GM12801 (cell line): ENCODE measurements around the gene ZNF280B.

ENCODE experiments used
- TF ChIP-seq, protein P1 (sequence below): IDR thresholded peaks from one replicate; pipeline ENCODE4 v1.5.1; 2011; ENCODE audit warnings: control low read depth; ENCODE audit not compliant: insufficient read length; ENCODE audit errors: extremely low read depth

ZNF280B gene

DNA sequence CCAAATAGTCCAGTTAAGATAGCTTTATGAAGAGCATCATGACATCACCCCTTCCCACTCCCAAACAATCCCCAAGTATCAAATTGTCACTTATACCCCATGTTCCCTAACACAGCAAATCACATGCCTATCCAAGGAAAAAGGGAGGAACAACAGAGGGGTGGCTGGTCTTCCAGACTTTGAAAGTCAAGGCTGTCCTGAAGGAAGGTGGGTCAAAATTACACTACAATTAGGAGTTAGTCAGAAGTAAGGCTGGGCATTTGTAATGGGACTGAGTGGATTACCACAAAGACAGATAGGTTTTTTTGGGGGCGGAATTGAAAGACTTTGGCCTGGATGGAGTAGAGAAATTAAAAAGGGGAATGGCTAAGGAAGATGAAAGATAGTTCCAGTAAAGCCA is 44.6 kb upstream of the ZNF280B start:
- TF ChIP-seq, protein P1, sequence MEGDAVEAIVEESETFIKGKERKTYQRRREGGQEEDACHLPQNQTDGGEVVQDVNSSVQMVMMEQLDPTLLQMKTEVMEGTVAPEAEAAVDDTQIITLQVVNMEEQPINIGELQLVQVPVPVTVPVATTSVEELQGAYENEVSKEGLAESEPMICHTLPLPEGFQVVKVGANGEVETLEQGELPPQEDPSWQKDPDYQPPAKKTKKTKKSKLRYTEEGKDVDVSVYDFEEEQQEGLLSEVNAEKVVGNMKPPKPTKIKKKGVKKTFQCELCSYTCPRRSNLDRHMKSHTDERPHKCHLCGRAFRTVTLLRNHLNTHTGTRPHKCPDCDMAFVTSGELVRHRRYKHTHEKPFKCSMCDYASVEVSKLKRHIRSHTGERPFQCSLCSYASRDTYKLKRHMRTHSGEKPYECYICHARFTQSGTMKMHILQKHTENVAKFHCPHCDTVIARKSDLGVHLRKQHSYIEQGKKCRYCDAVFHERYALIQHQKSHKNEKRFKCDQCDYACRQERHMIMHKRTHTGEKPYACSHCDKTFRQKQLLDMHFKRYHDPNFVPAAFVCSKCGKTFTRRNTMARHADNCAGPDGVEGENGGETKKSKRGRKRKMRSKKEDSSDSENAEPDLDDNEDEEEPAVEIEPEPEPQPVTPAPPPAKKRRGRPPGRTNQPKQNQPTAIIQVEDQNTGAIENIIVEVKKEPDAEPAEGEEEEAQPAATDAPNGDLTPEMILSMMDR = no peak

DNA sequence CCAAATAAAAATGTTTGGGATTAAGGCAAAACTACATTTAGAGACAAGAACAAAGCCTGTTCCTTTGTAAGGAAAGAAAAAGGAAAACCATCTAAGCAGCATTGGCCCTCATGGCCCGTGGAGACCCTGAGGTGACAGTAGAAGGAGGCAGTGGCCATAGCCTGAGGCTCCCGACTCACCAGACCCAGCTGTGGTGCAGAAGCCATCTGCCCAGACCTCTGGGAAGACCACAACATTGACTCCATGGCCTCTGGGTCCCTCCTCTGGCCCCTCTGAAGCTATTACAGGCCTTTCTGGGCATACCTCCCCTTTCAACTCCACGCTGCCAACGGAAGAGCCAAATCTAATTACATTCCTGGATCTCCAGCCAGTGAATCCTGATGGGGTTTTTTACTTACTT is 44.1 kb upstream of the ZNF280B start:
- TF ChIP-seq, protein P1 = no peak

DNA sequence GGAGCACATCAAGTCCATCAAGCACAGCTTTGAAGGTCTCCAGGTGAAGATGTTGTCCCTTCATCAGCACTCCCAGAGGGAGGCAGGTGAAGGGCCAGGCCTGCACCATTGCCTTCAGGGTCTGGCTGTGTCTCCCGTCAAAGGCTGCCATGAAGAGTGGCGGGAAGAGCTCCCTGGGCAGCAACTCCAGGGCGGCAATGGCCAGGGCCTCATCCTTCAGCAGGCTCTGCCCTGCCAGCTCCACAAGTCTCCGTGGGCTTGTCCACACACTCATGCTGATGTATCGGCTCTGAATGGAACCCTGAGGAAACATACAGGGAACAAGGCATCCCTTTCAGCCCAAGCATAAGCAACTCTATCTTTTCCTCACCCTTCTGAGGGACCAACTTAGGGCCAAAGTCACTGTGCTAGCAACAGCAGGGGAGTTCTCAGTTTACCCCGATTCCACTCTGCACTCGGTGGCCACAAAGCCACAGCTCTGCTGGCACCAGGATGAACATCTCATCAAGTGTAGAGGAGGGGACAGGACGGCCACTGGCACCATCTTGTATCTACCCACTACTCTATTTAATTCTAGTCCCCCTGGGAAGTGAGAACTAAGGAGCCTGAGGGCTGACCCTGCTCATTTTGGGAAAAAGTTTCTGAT is 42.4 kb upstream of the ZNF280B start:
- TF ChIP-seq, protein P1 = no peak

DNA sequence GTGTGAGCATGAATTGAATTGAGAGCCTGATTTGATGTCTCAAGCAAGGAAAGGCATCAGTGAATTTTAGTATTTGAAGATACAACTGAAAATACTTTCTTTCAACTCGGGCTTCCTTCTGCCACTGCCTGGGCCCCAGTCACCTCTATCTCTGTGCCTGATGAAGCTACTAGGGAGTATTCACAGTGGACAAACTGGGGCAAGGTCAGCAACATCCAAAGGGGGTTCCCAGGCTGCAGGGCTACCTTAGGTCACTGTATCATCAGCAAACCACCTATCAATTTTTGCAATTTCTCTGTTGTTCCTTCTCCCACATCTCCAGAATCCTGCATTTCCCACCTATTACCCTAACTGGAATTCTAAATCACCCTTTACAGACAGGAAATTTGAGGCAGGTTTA is 40.4 kb upstream of the ZNF280B start:
- TF ChIP-seq, protein P1 = no peak

DNA sequence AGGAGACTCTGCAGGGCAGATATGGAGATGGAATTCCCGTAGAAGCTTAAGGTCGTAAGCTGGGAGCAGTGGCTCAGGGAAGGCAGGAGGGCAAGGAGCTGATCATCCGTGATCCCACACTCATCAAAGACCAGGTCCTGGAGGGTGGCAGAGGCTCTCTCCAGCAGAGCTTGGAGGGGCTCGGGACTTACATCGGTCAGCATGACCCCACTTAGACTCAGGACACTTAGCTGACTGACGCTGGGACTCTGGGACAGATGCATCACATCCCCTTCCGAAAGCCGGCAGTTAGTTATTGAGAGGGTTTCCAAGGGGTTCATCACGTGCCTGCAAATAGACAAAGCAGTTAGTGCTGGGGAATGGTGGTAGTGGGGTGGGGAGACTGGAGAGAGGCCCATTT is 39.8 kb upstream of the ZNF280B start:
- TF ChIP-seq, protein P1 = no peak

DNA sequence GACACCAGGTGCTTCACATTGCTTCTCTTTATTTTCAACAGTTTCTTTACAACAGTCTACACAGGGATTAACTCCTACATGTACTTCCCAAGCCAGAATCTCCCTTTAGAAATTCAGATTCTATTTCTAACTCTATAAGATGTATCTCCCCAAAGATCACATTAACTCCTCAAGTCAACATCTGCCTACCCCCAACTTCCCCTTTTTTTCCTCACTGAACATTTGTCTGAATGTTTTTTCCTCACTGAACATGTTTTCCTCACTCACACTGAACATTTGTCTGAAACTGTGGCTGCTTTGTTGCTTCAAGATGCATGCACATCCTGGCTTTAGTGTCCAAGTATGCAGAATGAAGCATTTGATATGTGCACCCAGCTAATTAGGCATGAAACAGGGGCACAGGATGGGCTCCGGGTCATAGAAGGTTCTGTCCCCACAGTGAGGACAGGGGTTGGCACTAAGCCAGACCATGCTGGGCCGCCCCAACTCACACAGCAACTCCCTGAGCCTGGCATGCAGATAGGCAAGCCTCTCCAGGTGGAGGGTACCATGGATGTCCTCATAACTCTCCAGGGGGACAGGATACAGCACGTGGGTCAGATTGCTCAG is 39.3 kb upstream of the ZNF280B start:
- TF ChIP-seq, protein P1 = no peak

DNA sequence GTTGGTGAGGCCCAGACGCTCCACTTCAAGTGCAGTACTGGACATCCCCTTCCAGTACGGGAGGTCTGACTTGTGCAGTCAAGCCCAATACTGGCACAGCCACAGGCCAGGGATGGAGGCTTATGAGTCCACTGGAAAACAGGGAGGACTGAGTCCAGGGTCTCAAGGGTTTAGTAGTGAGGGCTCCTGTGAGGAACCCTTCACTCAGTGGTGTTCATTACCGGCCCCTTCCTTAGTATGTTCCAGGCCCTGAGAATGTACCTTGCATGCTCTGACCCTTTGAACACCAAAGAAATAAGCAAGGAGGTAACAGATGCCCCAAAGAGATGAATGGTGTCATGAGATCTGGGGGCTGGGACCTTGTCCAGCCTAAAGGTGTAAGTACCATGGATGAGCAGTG is 38.7 kb upstream of the ZNF280B start:
- TF ChIP-seq, protein P1 = no peak
